Measurements from ENCODE around the gene TMEM183A.
"Not testable (repeated sequence)": the region's sequence is repeated elsewhere in the genome, so short reads cannot be mapped to it uniquely, and the experiment has no call there.

Gene TMEM183A

DNA sequence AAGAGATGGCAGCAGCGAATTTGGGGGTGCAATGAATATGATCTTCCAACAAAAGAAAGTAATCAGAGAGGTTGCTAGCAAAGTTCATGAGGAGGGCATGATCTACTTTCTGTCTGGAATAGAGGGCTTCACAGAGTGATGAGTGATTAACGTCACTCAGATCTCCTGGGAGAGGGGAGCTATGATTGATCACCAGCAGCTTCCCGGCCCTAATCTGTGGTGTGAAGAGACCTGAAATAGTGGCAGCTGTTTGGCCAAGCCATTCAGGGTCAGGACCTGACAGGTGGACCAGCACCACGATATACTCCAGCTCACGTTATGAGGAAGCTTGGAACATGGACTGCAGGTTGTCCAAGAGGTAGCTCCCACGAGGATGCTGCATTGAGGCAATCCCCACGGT lies 19.9 kb upstream of the TMEM183A start:
- no peak for DNase-seq (ENCODE audit: low spot score)

DNA sequence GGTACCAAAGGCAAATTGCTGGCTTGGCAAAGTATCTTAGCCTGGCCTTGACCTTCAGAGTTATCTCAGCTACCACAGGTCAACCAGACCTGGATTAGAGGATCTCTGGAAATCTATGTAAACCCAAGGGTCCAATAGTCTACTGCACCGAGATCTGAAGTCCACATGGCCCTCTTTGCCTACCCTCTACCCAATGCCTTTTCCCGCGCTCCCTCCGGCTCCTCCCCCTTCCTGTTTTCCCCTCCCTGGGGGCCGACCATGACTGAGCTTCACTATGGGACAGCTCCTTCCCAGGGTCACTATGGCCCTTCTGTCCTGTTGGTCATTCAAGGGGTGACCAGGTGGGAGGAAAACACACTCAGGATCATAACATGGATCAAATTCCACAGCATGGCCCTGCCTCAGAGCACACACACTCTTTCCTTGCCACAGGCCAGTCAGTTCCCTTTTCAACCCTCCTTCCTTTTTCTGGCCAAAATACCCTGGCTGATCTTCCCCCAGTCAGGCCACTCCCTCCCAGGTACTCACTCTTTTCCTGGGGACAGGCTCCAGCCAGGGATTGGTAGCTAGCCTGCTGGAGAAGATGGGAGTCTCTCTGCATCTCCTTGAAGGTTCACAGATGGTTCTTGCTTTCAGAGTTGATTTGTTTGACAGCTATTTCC lies 19.1 kb upstream of the TMEM183A start:
- no peak for DNase-seq (ENCODE audit: low spot score)

DNA sequence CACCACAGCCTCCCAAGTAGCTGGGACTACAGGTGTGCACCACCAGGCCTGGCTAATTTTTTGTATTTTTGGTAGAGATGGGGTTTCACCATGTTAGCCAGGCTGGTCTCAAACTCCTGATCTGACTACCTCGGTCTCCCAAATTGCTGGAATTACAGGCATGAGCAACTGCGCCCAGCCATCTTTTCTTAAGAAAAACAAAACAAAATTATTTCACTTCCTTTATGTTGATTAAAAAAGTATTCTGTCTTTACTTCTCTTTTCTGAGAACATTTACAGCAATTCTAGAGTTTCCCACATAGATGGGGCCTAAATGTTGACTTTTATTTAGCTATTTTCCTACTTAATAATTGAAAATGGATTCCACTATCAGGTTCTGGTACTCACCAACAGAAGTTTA lies 17.3 kb upstream of the TMEM183A start:
- DNase-seq (ENCODE audit: low spot score) = no peak

DNA sequence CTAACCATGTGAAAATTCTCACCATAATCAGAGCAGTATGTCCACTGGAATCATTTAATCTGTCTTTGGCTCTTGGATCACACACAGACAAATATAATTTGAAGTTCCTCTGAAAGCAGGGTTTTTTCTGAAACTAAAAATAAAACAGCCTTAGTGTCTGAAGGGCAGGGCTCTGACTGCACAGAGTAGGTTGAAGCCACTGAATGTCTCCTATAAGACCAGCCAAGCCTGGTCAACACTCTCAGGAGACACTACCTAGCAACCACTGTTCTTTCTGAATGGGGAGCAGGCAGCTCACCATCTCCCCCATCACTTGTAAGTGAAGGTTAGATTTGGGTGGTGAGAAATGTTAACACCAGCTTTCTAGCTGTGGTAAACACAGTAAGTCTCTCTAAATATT lies 16.1 kb upstream of the TMEM183A start:
- no peak for DNase-seq (ENCODE audit: low spot score)

DNA sequence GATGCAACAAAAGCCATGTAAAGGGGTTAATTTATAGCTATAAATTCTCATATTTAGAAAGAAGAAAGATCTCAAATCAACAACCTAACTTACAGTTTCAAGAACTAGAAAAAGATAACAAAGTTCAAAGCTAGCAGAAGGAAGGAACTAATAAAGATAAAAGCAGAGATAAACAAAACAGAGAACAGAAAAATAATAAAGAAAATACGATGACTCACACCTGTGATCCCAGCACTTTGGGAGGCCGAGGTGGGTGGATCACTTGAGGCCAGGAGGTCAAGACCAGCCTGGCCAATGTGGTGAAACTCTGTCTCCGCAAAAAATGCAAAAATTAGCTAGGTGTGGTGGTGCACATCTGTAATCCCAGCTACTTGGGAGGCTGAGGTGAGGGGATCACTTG lies 12.4 kb upstream of the TMEM183A start:
- peak; percentile 26 for DNase-seq (ENCODE audit: low spot score)

DNA sequence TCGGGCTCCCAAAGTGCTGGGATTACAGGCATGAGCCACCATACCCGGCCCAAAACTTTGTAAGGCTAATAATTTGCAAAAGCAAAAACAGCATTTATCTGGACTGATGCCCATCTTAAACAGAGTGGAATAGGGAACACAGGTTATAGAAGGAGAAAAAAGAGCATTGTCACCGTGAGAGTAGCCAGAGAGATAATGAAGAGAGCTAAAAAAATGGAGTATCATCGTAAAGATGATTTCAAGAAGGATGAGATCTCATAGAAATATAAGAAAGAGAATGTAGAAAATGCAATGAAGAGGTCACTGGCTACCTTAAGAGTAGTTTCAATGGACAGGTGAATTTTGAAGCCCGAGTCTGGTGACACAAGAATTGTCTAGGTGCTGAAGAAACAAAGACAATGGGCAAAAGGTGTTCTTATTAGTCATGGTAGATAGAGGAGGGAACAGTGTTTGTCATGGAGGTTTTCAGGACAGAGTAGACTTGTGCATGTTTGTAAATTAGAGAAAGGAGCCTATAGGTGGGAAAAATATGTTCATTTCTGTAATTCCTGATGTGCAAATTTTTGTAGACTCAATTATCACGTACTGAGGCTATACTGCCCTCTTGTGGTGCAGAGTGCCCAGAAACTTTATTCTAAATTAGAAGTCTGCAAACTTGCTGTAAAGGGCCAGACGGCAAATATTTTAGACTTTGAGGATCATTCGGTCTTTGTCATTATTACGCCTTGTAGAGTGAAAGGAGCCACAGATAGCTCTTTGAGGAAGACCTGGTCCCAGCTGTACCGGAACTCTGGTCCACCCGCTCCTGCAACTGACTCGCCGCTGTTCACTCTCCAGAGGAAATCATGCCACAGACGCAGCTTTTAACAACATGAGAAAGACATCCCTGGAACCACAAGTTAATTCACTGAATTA lies 8.1 kb upstream of the TMEM183A start:
- peak; percentile 57 for DNase-seq (ENCODE audit: low spot score)

GRCh38 chr1:203000217-203000944 lies 6.8 kb upstream of the TMEM183A start:
- no peak for DNase-seq (ENCODE audit: low spot score)

GRCh38 chr1:203001986-203002385 lies 5.2 kb upstream of the TMEM183A start:
- DNase-seq (ENCODE audit: low spot score) = no peak

DNA sequence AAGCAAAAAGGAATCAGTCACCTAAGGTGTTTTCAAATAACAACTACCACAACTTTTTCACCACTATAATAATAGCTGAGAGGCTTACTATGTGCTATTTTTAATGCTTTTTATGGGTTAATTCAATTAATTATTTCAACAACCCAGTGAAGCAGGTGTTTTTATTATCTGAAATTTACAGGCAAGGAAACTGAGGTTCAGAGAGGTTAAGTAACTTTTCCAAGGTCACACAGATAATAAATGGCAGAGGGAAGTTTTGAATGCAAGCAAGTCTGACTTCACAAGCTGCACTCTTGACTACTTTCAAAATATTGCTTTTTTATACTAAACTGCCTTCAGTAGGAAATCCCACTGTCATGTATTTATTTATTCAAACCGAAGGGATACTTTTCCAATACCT lies 4.2 kb upstream of the TMEM183A start:
- DNase-seq (ENCODE audit: low spot score) = no peak

GRCh38 chr1:203005395-203006142 lies 1.6 kb upstream of the TMEM183A start:
- DNase-seq (ENCODE audit: low spot score) = not testable (repeated sequence)

DNA sequence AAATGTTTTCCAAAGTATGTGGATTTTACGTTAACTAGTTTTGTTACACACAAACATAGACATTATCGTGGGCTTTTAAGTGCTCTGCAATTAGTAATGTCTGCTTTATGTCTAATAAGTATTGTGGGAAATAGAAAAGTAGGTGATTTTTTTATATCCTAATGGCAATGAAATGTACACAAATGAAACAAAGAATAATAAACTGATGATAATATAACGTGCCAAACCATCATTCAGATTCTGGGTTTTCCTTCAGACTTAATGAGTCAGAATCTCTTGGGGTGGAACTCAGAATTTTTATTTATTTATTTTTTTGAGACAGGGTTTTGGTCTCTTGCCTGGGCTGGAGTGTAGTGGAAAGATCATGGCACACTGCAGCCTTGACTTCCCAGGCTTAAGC lies 2.0 kb downstream of the TMEM183A start:
- no peak for DNase-seq (ENCODE audit: low spot score)

DNA sequence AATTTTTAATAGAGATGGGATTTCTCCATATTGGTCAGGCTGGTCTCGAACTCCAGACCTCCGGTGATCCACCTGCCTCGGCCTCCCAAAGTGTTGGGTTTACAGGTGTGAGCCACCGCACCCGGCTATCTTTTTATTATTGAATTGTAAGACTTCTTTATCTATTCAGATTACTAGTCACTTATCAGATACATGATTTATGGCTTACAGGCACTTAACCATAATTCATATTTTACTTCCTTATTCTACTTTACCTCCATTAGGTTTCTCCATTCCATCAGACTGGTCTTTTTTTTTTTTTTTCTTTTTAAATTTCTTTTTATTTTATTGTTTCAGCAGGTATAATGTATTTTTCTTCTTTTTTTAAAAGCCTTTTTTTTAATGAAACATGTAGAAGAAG lies 4.4 kb downstream of the TMEM183A start:
- DNase-seq (ENCODE audit: low spot score) = no peak

DNA sequence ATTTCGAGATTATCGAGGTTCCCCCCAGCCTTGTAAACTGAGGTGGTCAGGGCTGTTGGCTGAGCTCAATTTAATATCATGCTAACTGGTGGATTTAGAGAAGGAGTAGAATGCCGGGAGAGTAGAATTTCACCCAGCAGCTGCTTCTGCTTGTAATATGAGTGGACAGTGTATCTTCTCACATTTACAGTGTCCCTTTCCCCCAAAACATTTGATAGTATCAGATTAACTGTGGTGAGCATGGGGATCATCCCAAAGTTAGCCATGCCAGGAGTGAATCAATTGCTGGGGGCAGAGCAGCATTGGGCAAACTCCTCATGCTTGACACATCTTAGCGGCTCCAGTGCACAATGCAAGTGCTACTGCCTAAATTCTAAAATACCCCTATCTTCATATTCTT lies 9.9 kb downstream of the TMEM183A start:
- DNase-seq (ENCODE audit: low spot score) = no peak

GRCh38 chr1:203017692-203018091 lies 10.5 kb downstream of the TMEM183A start:
- no peak for DNase-seq (ENCODE audit: low spot score)

DNA sequence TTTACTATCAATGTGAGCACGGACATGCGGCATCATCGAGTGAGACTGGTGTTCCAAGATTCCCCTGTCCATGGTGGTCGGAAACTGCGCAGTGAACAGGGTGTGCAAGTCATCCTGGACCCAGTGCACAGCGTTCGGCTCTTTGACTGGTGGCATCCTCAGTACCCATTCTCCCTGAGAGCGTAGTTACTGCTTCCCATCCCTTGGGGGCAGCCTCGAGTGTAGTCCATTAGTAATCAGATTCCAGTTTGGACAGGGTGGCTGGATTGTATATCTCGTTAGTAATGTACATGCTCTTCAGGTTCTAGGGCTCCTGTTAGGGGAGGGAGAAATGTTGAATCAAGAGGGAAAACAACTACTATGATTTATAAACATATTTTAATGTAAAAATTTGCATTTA lies 15.7 kb downstream of the TMEM183A start:
- DNase-seq (ENCODE audit: low spot score) = not testable (repeated sequence)

DNA sequence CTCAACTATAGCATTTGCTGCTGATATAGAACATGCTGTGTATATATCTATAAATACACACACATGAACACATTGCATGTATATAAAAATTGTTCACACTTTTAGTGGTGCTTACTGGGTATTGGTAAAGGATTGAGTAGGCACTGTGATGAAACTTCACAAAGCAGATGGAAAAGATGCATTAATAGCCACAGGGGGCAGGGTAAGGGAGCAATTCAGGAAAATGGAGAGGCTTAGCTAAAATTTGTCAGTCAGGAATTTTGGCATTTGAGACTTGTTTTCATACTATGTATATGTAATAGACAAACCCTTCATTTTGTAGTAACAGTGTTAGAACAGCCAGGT lies 18.5 kb downstream of the TMEM183A start:
- no peak for DNase-seq (ENCODE audit: low spot score)

DNA sequence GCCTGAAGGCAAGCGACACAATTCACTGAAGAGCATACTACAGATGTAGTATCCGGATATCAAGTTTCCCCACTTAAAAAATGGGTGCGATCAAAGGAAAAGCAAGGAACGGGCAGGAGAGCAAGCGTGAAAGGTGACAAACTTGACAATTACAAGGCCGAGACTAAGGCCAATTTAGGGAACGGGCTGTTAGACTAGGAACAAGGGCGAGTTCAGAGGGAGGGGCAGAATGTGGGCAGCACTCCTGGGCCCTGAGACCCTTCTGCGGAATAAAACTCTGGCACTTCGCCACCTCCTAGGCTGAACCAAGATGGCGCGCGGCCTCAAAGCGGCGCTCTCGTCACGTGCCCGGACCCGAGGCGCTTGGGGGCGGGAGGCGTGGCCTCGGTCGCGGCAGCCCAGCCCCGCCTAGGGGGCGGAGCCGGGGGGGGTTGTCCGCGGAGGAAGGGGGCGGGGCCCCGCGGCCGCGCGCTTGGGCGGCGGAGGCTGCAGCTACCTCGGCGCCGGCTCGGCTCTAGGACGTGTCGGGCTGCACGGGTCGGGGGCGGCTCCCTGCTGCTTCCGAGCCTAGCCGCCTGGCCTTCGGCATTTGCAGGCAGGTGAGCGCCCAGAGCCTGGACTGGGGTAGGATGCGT lies 19.0 kb downstream of the TMEM183A start, which contains the start of gene PPFIA4:
PPFIA4 (plus strand) TSS at position 461 of the 635 bp plus-strand sequence. CDS start 12,518 bp downstream, outside the sequence.
- peak; percentile 83 for DNase-seq (ENCODE audit: low spot score)

DNA sequence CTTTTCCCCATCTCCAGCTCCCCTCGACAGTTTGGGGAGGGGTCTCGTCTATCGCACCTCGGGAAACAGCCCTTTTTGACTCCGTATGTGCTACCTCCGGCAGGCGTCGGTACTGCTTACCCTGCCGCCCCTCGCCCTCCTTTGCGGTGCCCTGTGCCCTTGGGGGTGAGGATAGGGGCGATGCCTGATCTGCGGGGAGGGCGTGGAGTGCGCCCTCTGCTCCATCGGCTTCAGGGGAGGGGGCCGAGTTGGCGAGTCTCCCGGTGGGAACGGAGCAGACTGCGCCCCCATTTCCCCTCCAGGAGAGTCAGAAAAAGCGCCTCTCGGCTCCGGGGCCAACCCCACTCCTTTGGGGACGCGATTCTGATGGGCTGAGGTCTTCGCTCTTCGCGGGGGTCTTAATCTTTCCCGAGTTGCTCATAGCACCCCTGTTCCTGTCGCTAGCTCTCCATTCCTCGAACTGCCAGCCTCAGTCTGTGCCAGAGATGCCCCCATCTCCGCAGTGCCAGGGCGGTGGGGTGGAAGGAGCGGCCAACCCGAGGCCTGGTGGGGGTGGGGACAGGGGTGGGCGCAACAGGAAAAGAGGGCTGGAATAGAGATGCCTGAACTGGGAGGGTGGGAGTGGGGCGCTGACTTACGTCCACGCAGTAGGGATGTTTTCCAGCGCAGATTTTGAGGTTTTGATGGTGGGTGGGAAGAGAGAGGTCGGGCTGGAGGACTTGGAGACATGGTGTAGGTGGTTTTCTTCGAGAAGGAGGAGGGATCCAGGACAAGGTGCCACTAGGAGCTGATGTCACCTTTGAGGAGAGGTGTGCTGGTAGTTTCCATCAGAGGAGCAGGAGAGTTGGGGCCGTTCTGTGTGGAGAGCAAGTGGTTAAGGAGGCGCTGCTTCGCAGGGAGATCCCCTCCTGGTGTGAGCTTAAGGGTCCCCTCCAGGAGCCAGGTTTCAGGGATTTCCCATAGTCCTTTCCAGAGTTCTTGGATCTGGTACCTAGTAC lies 19.8 kb downstream of the TMEM183A start:
- DNase-seq (ENCODE audit: low spot score) = no peak

DNA sequence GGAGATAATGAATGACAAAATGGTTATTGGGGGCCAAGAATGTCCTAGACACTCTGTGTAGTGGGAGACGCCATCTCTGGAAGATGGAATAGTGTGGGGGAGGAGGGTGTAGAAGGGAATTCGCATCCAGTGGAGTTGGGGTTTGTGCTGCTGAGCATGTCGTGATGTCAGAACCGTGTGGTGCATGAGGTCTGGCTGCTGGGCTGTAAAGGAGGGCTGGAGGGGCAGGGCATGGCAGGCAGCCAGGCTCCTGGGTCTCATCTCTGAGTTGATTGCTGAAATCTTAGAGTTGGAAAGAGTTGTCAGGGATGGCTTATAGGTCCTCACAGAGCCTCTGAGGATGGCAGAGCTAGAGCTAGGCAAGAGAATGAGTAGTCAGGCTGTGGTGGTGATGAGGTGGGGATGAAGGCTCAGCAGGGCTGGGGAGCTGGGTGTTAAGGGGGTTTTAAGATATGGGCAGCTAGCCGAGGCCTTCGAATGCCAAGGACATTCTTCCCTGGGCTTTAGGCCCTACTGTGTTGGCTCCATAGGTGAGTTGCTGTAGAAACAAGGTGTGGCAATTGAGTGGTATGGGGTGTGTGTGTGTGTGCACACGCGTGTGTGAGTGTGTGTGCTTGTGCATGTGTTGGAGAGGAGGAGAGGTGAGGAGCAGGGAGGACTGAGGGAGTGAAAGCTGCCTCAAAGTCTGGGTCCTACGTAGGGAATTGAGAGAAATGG lies 21.1 kb downstream of the TMEM183A start:
- no peak for DNase-seq (ENCODE audit: low spot score)

Measured in LoVo (cell line).